ENCODE measurements around the gene NELL1. TPM values are rescaled to one million over a fixed set of nuclear protein-coding genes. Genes with fewer than 3 reads are reported as not detected.

The NELL1 gene
- total RNA-seq, 2 donors from 2014 or later = 0.09 to 0.11 TPM

DNA sequence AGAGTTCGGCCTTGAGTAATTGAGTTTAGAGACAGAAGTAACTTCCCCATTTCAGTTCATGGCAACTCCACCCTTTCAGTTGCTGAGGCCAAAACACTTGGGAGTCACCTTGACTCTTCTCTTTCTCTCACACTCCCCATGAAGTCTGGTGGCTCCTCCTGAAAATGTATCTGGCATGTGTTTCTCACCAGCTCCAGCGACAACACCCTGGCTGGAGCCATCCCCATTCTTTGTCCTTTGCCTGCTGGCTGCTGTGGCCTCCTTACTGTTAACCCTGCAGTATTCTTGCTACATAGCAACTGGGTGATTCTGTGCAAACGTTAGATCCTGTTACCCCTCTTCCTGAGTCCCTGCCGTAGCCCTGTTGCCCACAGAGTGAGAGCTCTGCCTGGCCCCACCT lies 46.1 kb upstream of the NELL1 start:
- Mint-ChIP-seq H3K4me1 (no peaks in the 10 kb centered on the region), H3K36me3 (ENCODE audit: low read depth) (no peaks in the 10 kb centered on the region), H3K27ac (no peak overlapping the region), H3K27me3 (ENCODE audit: insufficient read depth) (peaks cover 37% of the 10 kb centered on the region), H3K9me3 (no peaks in the 10 kb centered on the region), H3K4me3 (no peak overlapping the region)
- Histone ChIP-seq H3K27me3 (ENCODE audit: control insufficient read depth, insufficient read depth, low read length, poor library complexity, severe bottlenecking) (no peaks in the 10 kb centered on the region), H3K4me1 (ENCODE audit: control insufficient read depth, insufficient read depth, low read length) (no peaks in the 10 kb centered on the region), H3K4me3 (ENCODE audit: low read length) (no peak overlapping the region), H3K27ac (ENCODE audit: low read depth, low read length) (no peak overlapping the region), H3K9me3 (ENCODE audit: control insufficient read depth, low read length) (no peaks in the 10 kb centered on the region), H3K9ac (ENCODE audit: extremely low read depth, low read length, poor library complexity, severe bottlenecking) (no peak overlapping the region), H3K36me3 (ENCODE audit: control insufficient read depth, insufficient read depth, low read length) (no peaks in the 10 kb centered on the region)
- TF ChIP-seq, protein P1, sequence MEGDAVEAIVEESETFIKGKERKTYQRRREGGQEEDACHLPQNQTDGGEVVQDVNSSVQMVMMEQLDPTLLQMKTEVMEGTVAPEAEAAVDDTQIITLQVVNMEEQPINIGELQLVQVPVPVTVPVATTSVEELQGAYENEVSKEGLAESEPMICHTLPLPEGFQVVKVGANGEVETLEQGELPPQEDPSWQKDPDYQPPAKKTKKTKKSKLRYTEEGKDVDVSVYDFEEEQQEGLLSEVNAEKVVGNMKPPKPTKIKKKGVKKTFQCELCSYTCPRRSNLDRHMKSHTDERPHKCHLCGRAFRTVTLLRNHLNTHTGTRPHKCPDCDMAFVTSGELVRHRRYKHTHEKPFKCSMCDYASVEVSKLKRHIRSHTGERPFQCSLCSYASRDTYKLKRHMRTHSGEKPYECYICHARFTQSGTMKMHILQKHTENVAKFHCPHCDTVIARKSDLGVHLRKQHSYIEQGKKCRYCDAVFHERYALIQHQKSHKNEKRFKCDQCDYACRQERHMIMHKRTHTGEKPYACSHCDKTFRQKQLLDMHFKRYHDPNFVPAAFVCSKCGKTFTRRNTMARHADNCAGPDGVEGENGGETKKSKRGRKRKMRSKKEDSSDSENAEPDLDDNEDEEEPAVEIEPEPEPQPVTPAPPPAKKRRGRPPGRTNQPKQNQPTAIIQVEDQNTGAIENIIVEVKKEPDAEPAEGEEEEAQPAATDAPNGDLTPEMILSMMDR (conservative IDR thresholded peaks at IDR 0.05) = no peak
- no peak for DNase-seq
- WGBS, 2 experiments (ENCODE audit: insufficient coverage in 1 of 2, insufficient read length in 1 of 2) = 77 to 100% methylated on average over 2 to 4 of the region's 4 CpGs

DNA sequence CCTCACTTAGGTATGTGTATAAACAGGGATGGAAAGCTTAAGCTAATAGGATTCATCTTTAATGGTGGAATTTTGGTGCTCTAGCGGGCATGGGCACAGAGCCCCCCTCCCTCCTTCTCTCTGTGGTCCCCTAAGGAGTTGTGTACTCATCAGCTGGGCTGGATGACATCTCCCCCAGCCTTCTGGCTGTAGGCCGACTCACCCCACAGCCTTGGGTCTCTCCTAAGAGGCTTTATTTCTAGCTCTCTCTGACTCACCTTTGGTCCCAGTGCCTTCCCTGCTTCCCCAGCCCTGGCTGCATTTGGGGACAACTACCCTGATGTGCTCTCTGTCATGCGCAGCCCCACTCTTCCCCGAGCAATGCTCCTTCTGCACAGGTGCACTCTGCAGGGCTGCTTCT lies 43.1 kb upstream of the NELL1 start:
- Mint-ChIP-seq H3K4me1 (peaks cover 2% of the 10 kb centered on the region), H3K36me3 (ENCODE audit: low read depth) (no peaks in the 10 kb centered on the region), H3K27ac (no peak overlapping the region), H3K4me3 (no peak overlapping the region), H3K27me3 (ENCODE audit: insufficient read depth) (peaks cover 52% of the 10 kb centered on the region), H3K9me3 (no peaks in the 10 kb centered on the region)
- no peak overlapping the region for H3K4me3 ChIP-seq (ENCODE audit: low read length)
- no peaks in the 10 kb centered on the region for H3K36me3 ChIP-seq (ENCODE audit: control insufficient read depth, insufficient read depth, low read length)
- H3K27me3 ChIP-seq (ENCODE audit: control insufficient read depth, insufficient read depth, low read length, poor library complexity, severe bottlenecking) = peaks cover 5% of the 10 kb centered on the region
- DNase-seq = no peak
- no peak overlapping the region for H3K27ac ChIP-seq (ENCODE audit: low read depth, low read length)
- WGBS, 2 experiments (ENCODE audit: insufficient coverage in 1 of 2, insufficient read length in 1 of 2) = 85 to 92% methylated on average over 4 of the region's 4 CpGs
- H3K9ac ChIP-seq (ENCODE audit: extremely low read depth, low read length, poor library complexity, severe bottlenecking) = no peak overlapping the region
- H3K9me3 ChIP-seq (ENCODE audit: control insufficient read depth, low read length) = peaks cover 4% of the 10 kb centered on the region
- TF ChIP-seq, protein P1 (conservative IDR thresholded peaks at IDR 0.05) = no peak
- no peaks in the 10 kb centered on the region for H3K4me1 ChIP-seq (ENCODE audit: control insufficient read depth, insufficient read depth, low read length)

DNA sequence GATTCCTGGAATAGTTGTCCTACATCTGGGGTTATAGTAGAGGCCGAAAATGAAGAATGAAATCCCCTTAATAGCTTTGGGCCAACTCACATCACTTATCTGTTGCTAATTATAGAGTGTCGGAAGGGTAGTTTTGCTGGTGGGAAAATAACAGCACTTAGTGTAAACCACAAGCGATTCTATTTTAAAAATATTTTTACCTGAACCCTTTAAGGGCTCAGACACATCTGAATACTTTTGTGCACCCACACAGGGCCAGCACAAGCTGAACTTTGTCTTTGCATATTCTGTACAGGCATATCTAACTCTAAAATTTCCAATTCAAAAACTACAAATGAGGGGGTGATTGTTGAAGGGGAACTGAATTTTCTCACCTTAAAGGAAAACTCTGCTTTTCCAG lies 42.4 kb upstream of the NELL1 start:
- no peak overlapping the region for H3K4me3 ChIP-seq (ENCODE audit: low read length)
- H3K9me3 ChIP-seq (ENCODE audit: control insufficient read depth, low read length) = peaks cover 4% of the 10 kb centered on the region
- Mint-ChIP-seq H3K27ac (no peak overlapping the region), H3K36me3 (ENCODE audit: low read depth) (no peaks in the 10 kb centered on the region), H3K9me3 (no peaks in the 10 kb centered on the region), H3K4me1 (peaks cover 9% of the 10 kb centered on the region), H3K4me3 (no peak overlapping the region), H3K27me3 (ENCODE audit: insufficient read depth) (peaks cover 53% of the 10 kb centered on the region)
- no peaks in the 10 kb centered on the region for H3K36me3 ChIP-seq (ENCODE audit: control insufficient read depth, insufficient read depth, low read length)
- peaks cover 4% of the 10 kb centered on the region for H3K4me1 ChIP-seq (ENCODE audit: control insufficient read depth, insufficient read depth, low read length)
- no peak overlapping the region for H3K27ac ChIP-seq (ENCODE audit: low read depth, low read length)
- peaks cover 5% of the 10 kb centered on the region for H3K27me3 ChIP-seq (ENCODE audit: control insufficient read depth, insufficient read depth, low read length, poor library complexity, severe bottlenecking)
- TF ChIP-seq, protein P1 (conservative IDR thresholded peaks at IDR 0.05) = no peak
- DNase-seq = no peak
- WGBS, 2 experiments (ENCODE audit: insufficient coverage in 1 of 2, insufficient read length in 1 of 2) = 81% methylated on average over 2 to 3 of the region's 3 CpGs
- H3K9ac ChIP-seq (ENCODE audit: extremely low read depth, low read length, poor library complexity, severe bottlenecking) = no peak overlapping the region
